ENCODE results near the gene KDM6A. TPM values are rescaled to one million over a fixed set of nuclear protein-coding genes. Genes with fewer than 3 reads are reported as not detected.
A peak's percentile ranks its signal among the peaks of the same experiment; 100 is the strongest.

The KDM6A gene
- polyA plus RNA-seq, 1 donor (not counting 4 experiments of a cell fraction or from before 2014, with no cell fraction given): 64.2 TPM

GRCh38 chrX:44973420-44973932 is 100.5 kb downstream of the KDM6A start:
- Histone ChIP-seq H3K4me1 (ENCODE audit: control insufficient read depth, extremely low read depth, insufficient read depth, low read length) (peaks cover 21% of the 10 kb centered on the region), H3K27ac (ENCODE audit: control insufficient read depth, insufficient read depth, low read length) (no peak overlapping the region), H3K36me3 (ENCODE audit: control insufficient read depth in 2 of 2, extremely low read depth in 1 of 2, insufficient read depth in 2 of 2, low read length in 2 of 2) (peaks cover 0 to 2% of the 10 kb centered on the region in 2 experiments), H3K4me3 (ENCODE audit: control insufficient read depth in 2 of 3, extremely low read depth in 1 of 3, insufficient read depth in 2 of 3, low read depth in 1 of 3, low read length in 3 of 3) (no peak overlapping the region), H2AFZ (ENCODE audit: control insufficient read depth, low read length) (no peak overlapping the region), H3K27me3 (ENCODE audit: control insufficient read depth, extremely low read depth, insufficient read depth, low read length) (no peaks in the 10 kb centered on the region), H3K9me3 (ENCODE audit: control insufficient read depth, low read depth, low read length) (no peaks in the 10 kb centered on the region), H3K9me1 (ENCODE audit: control insufficient read depth, extremely low read depth, insufficient read depth, low read length) (no peaks in the 10 kb centered on the region), H3K79me2 (ENCODE audit: control insufficient read depth, insufficient read depth, low read length) (peaks cover 82% of the 10 kb centered on the region), H3K4me2 (ENCODE audit: control insufficient read depth, extremely low read depth, insufficient read depth, low read depth, low read length) (no peak overlapping the region), H3K9ac (ENCODE audit: control insufficient read depth, extremely low read depth, insufficient read depth, low read length) (no peak overlapping the region), H4K20me1 (ENCODE audit: control insufficient read depth, extremely low read depth, insufficient read depth, low read length) (no peaks in the 10 kb centered on the region)
- TF ChIP-seq, protein P1, sequence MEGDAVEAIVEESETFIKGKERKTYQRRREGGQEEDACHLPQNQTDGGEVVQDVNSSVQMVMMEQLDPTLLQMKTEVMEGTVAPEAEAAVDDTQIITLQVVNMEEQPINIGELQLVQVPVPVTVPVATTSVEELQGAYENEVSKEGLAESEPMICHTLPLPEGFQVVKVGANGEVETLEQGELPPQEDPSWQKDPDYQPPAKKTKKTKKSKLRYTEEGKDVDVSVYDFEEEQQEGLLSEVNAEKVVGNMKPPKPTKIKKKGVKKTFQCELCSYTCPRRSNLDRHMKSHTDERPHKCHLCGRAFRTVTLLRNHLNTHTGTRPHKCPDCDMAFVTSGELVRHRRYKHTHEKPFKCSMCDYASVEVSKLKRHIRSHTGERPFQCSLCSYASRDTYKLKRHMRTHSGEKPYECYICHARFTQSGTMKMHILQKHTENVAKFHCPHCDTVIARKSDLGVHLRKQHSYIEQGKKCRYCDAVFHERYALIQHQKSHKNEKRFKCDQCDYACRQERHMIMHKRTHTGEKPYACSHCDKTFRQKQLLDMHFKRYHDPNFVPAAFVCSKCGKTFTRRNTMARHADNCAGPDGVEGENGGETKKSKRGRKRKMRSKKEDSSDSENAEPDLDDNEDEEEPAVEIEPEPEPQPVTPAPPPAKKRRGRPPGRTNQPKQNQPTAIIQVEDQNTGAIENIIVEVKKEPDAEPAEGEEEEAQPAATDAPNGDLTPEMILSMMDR (optimal IDR thresholded peaks at IDR 0.05 in 1 of 3, IDR thresholded peaks at IDR 0.05 in 1 of 3, conservative IDR thresholded peaks at IDR 0.05 in 1 of 3; ENCODE audit: extremely low read depth in 1 of 3, insufficient read depth in 2 of 3, low read length in 3 of 3): no peak
- no peak for TF ChIP-seq EZH2 (IDR thresholded peaks at IDR 0.05; ENCODE audit: low read length)
- dilution Hi-C loops (cut with MboI; ENCODE audit: extremely low pct_ligation_motif_present, low sequenced_read_pairs): no loop called here
- DNase-seq (ENCODE audit: low read depth, low spot score) (no peak), FAIRE-seq (no peak)

- Histone ChIP-seq H3K27ac (ENCODE audit: control insufficient read depth, insufficient read depth, low read length) (peak overlapping the region; percentile 34), H3K4me3 (ENCODE audit: control insufficient read depth in 2 of 3, extremely low read depth in 1 of 3, insufficient read depth in 2 of 3, low read depth in 1 of 3, low read length in 3 of 3) (peak overlapping the region in 1 of 3 experiments; percentile 31), H4K20me1 (ENCODE audit: control insufficient read depth, extremely low read depth, insufficient read depth, low read length) (no peaks in the 10 kb centered on the region), H3K4me1 (ENCODE audit: control insufficient read depth, extremely low read depth, insufficient read depth, low read length) (peaks cover 21% of the 10 kb centered on the region), H3K9me1 (ENCODE audit: control insufficient read depth, extremely low read depth, insufficient read depth, low read length) (no peaks in the 10 kb centered on the region), H3K79me2 (ENCODE audit: control insufficient read depth, insufficient read depth, low read length) (peaks cover 86% of the 10 kb centered on the region), H3K9me3 (ENCODE audit: control insufficient read depth, low read depth, low read length) (no peaks in the 10 kb centered on the region), H2AFZ (ENCODE audit: control insufficient read depth, low read length) (no peak overlapping the region), H3K27me3 (ENCODE audit: control insufficient read depth, extremely low read depth, insufficient read depth, low read length) (no peaks in the 10 kb centered on the region), H3K9ac (ENCODE audit: control insufficient read depth, extremely low read depth, insufficient read depth, low read length) (no peak overlapping the region), H3K4me2 (ENCODE audit: control insufficient read depth, extremely low read depth, insufficient read depth, low read depth, low read length) (peak overlapping the region; percentile 33), H3K36me3 (ENCODE audit: control insufficient read depth in 2 of 2, extremely low read depth in 1 of 2, insufficient read depth in 2 of 2, low read length in 2 of 2) (peaks cover 0 to 2% of the 10 kb centered on the region in 2 experiments)
- TF ChIP-seq, protein P1 (optimal IDR thresholded peaks at IDR 0.05 in 1 of 3, IDR thresholded peaks at IDR 0.05 in 1 of 3, conservative IDR thresholded peaks at IDR 0.05 in 1 of 3; ENCODE audit: extremely low read depth in 1 of 3, insufficient read depth in 2 of 3, low read length in 3 of 3): no peak
- no peak for TF ChIP-seq EZH2 (IDR thresholded peaks at IDR 0.05; ENCODE audit: low read length)
- DNase-seq (ENCODE audit: low read depth, low spot score) (peak; percentile 26), FAIRE-seq (peak; percentile 77)
- dilution Hi-C loops (cut with MboI; ENCODE audit: extremely low pct_ligation_motif_present, low sequenced_read_pairs): no loop called here
Measured at GRCh38 chrX:44974451-44974850, 101.5 kb downstream of the KDM6A start.
